Smooth muscle cell (in vitro differentiated cells): Measurements from ENCODE around the gene FANCC. TPM values are rescaled to one million over a fixed set of nuclear protein-coding genes. Genes with fewer than 3 reads are reported as not detected.

Experiments used
- DNase-seq: peaks from one replicate; lab custom pipeline; 2025; ENCODE audit not compliant: unreplicated experiment; lab: John Stamatoyannopoulos, UW
- H2AFZ ChIP-seq: fragments of 200-600 bp; sonication (generic); 2 replicates; pipeline ENCODE4 v1.6.0; 2016; ENCODE audit warnings: antibody characterized with exemption, low read depth, mild to moderate bottlenecking
- H3F3A ChIP-seq: fragments of 200-600 bp; sonication (generic); 2 replicates; pipeline ENCODE4 v1.6.0; 2017; ENCODE audit warnings: antibody characterized with exemption, low read depth
- H3K27ac ChIP-seq: fragments of 200-600 bp; sonication (generic); 2 replicates; pipeline ENCODE4 v1.5.1; 2016; ENCODE audit warnings: low read depth, mild to moderate bottlenecking
- H3K27me3 ChIP-seq: fragments of 200-600 bp; sonication (generic); 2 replicates; pipeline ENCODE4 v1.6.1; 2016; ENCODE audit warnings: low read depth, mild to moderate bottlenecking
- H3K36me3 ChIP-seq: fragments of 200-600 bp; sonication (generic); 2 replicates; pipeline ENCODE4 v1.5.1; 2016; ENCODE audit warnings: low read depth
- H3K4me1 ChIP-seq: fragments of 200-600 bp; sonication (generic); 2 replicates; pipeline ENCODE4 v1.5.1; 2016; ENCODE audit warnings: low read depth
- H3K4me2 ChIP-seq: fragments of 200-600 bp; sonication (generic); 2 replicates; pipeline ENCODE4 v1.6.0; 2016; ENCODE audit warnings: mild to moderate bottlenecking
- H3K4me3 ChIP-seq: fragments of 200-600 bp; sonication (generic); 2 replicates; pipeline ENCODE4 v1.5.1; 2016; ENCODE audit warnings: mild to moderate bottlenecking
- H3K79me2 ChIP-seq: fragments of 200-600 bp; sonication (generic); 2 replicates; pipeline ENCODE4 v1.6.0; 2016; ENCODE audit warnings: low read depth, mild to moderate bottlenecking
- H3K9ac ChIP-seq: fragments of 200-600 bp; sonication (generic); 2 replicates; pipeline ENCODE4 v1.6.0; 2016; ENCODE audit warnings: low read depth
- H3K9me3 ChIP-seq: fragments of 200-600 bp; sonication (generic); replicated peaks from 2 replicates; pipeline ENCODE4 v1.5.1; 2016; ENCODE audit warnings: low read depth
- H4K20me1 ChIP-seq: fragments of 200-600 bp; sonication (generic); 2 replicates; pipeline ENCODE4 v1.6.0; 2016; ENCODE audit warnings: low read depth
- CTCF ChIP-seq: fragments of 200-600 bp; sonication (generic); IDR thresholded peaks from 2 replicates; pipeline ENCODE4 v1.5.1; 2017; ENCODE audit warnings: borderline replicate concordance, mild to moderate bottlenecking, antibody characterized with exemption; ENCODE audit not compliant: insufficient read depth, poor library complexity, severe bottlenecking
- WGBS: methylation state at CpG from one replicate; pipeline ENCODE4 v1.1.7; 2016; ENCODE audit warnings: low lambda C conversion rate; 5-methylcytosine and 5-hydroxymethylcytosine counted together
- polyA plus RNA-seq: library from polyadenylated mRNA; unstranded; fragments of >200 nt; fragmentation: Nextera tagmentation; extraction: Ambion mirVana; gene quantifications from 2 replicates; pipeline ENCODE4 v1.2.1, GENCODE V29; 2016
- total RNA-seq: library from RNA; depleted of rRNA; stranded (reverse); fragments of >200 nt; gene quantifications from 2 replicates; pipeline ENCODE4 v1.2.3, GENCODE V29; 2014

FANCC gene
- total and polyA plus RNA-seq, 2 experiments from 2014 or later = 11.0 to 11.2 TPM

DNA sequence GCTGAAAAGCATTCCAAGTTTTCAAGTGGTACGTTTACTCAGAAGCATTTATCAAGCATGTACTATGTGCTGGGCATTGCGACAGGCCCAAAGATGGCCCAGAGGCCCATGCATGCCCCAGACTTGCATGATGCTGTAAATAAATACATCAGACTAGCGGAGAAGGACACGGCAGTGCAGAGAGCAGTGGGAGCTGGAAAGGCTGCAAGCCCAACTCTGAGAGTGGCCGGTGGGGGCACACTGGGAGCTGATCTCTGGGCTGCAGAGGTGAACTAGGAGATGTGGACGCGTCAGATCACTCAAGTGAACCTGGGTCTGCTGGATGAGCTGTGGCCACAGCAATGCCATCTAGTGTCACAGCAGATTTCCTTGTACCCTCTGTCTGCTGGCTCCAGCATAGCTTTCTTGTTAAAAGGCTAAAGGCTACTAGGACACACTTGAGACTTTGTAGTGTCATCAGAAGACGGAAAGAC, 246.9 kb downstream of the FANCC start:
- peak overlapping the region; percentile 78 for H3K27ac ChIP-seq
- no peak for TF ChIP-seq CTCF
- H3K4me3 ChIP-seq = no peak overlapping the region
- WGBS = 57% methylated on average over 8 of the region's 8 CpGs
- H3K27me3 ChIP-seq = no peaks in the 10 kb centered on the region
- no peaks in the 10 kb centered on the region for H3K4me1 ChIP-seq
- H3K4me2 ChIP-seq = no peak overlapping the region
- no peak overlapping the region for H3K9ac ChIP-seq
- peaks cover 100% of the 10 kb centered on the region for H4K20me1 ChIP-seq
- H2AFZ ChIP-seq = no peak overlapping the region
- DNase-seq = no peak
- peaks cover 100% of the 10 kb centered on the region for H3K79me2 ChIP-seq
- H3K9me3 ChIP-seq = no peaks in the 10 kb centered on the region
- peaks cover 8% of the 10 kb centered on the region for H3F3A ChIP-seq
- H3K36me3 ChIP-seq = peaks cover 4% of the 10 kb centered on the region

GRCh38 chr9:95067897-95068296, 249.6 kb downstream of the FANCC start:
- no peak for TF ChIP-seq CTCF
- H4K20me1 ChIP-seq = peaks cover 100% of the 10 kb centered on the region
- H3K9ac ChIP-seq = no peak overlapping the region
- no peak overlapping the region for H3K4me2 ChIP-seq
- peaks cover 16% of the 10 kb centered on the region for H3F3A ChIP-seq
- no peaks in the 10 kb centered on the region for H3K4me1 ChIP-seq
- no peaks in the 10 kb centered on the region for H3K9me3 ChIP-seq
- H3K27me3 ChIP-seq = no peaks in the 10 kb centered on the region
- WGBS = 47% methylated on average over 2 of the region's 2 CpGs
- H3K79me2 ChIP-seq = peaks cover 100% of the 10 kb centered on the region
- DNase-seq = no peak
- no peak overlapping the region for H3K4me3 ChIP-seq
- no peaks in the 10 kb centered on the region for H3K36me3 ChIP-seq
- peak overlapping the region; percentile 78 for H3K27ac ChIP-seq
- H2AFZ ChIP-seq = no peak overlapping the region

- Histone ChIP-seq H3K9me3 (no peaks in the 10 kb centered on the region), H3K4me3 (no peak overlapping the region), H3K27ac (peak overlapping the region; percentile 78), H3K4me1 (no peaks in the 10 kb centered on the region), H3K4me2 (no peak overlapping the region), H3K79me2 (peaks cover 100% of the 10 kb centered on the region), H3K36me3 (no peaks in the 10 kb centered on the region), H4K20me1 (peaks cover 100% of the 10 kb centered on the region), H3K27me3 (no peaks in the 10 kb centered on the region), H2AFZ (no peak overlapping the region), H3K9ac (no peak overlapping the region), H3F3A (peaks cover 15% of the 10 kb centered on the region)
- DNase-seq = no peak
- no peak for TF ChIP-seq CTCF
- WGBS = 92% methylated on average over 6 of the region's 6 CpGs
These were observed 250.5 kb downstream of the FANCC start for GRCh38 chr9:95067057-95067456.

GRCh38 chr9:95065224-95065623, 252.3 kb downstream of the FANCC start:
- H3K79me2 ChIP-seq = peaks cover 100% of the 10 kb centered on the region
- no peak overlapping the region for H2AFZ ChIP-seq
- no peaks in the 10 kb centered on the region for H3K9me3 ChIP-seq
- peak overlapping the region; percentile 25 for H3K9ac ChIP-seq
- peak overlapping the region; percentile 78 for H3K27ac ChIP-seq
- H3K4me1 ChIP-seq = no peaks in the 10 kb centered on the region
- H3K27me3 ChIP-seq = no peaks in the 10 kb centered on the region
- no peaks in the 10 kb centered on the region for H3K36me3 ChIP-seq
- 86% methylated on average over 11 of the region's 11 CpGs for WGBS
- H3F3A ChIP-seq = peaks cover 8% of the 10 kb centered on the region
- no peak for TF ChIP-seq CTCF
- H3K4me3 ChIP-seq = no peak overlapping the region
- peak overlapping the region; percentile 44 for H3K4me2 ChIP-seq
- H4K20me1 ChIP-seq = peaks cover 100% of the 10 kb centered on the region
- DNase-seq = no peak
